NCI-H2227 treated with DMSO at 0.1 percent for 48 hours (cell line): ENCODE measurements around the gene CASQ2.
A peak's percentile ranks its signal among the peaks of the same experiment; 100 is the strongest.

Experiments used
- DNase-seq: peaks from one replicate; lab custom pipeline; 2025; lab: John Stamatoyannopoulos, UW

Gene CASQ2

GRCh38 chr1:115728341-115728740 is 40.2 kb downstream of the CASQ2 start:
- no peak for DNase-seq

GRCh38 chr1:115727706-115728249 is 40.7 kb downstream of the CASQ2 start:
- DNase-seq, result no peak

GRCh38 chr1:115726570-115726969 is 41.9 kb downstream of the CASQ2 start:
- no peak for DNase-seq

GRCh38 chr1:115726161-115726560 is 42.4 kb downstream of the CASQ2 start:
- DNase-seq, result no peak

GRCh38 chr1:115725600-115725999 is 42.9 kb downstream of the CASQ2 start:
- DNase-seq, result no peak

- DNase-seq, result no peak
These were observed 44.8 kb downstream of the CASQ2 start for GRCh38 chr1:115723756-115724155.

- no peak for DNase-seq
These were observed 46.3 kb downstream of the CASQ2 start for GRCh38 chr1:115722221-115722620.

- DNase-seq, result no peak
These were observed 49.2 kb downstream of the CASQ2 start for GRCh38 chr1:115719285-115719684.

- DNase-seq, result no peak
These were observed 50.3 kb downstream of the CASQ2 start for GRCh38 chr1:115718011-115718754.

GRCh38 chr1:115717541-115717940 is 51.0 kb downstream of the CASQ2 start:
- no peak for DNase-seq

GRCh38 chr1:115714572-115715141 is 53.9 kb downstream of the CASQ2 start:
- DNase-seq, result no peak

GRCh38 chr1:115713906-115714305 is 54.6 kb downstream of the CASQ2 start:
- no peak for DNase-seq

GRCh38 chr1:115712911-115713609 is 55.5 kb downstream of the CASQ2 start:
- no peak for DNase-seq

- DNase-seq, result no peak
These were observed 57.5 kb downstream of the CASQ2 start for GRCh38 chr1:115710859-115711624.

GRCh38 chr1:115706587-115707425 is 61.7 kb downstream of the CASQ2 start:
- DNase-seq, result peak; percentile 44

GRCh38 chr1:115705963-115706362 is 62.6 kb downstream of the CASQ2 start:
- DNase-seq, result no peak

- no peak for DNase-seq
These were observed 63.2 kb downstream of the CASQ2 start for GRCh38 chr1:115705085-115705951.

GRCh38 chr1:115702959-115703358 is 65.6 kb downstream of the CASQ2 start:
- DNase-seq, result peak; percentile 78

GRCh38 chr1:115701090-115701489 is 67.4 kb downstream of the CASQ2 start:
- no peak for DNase-seq

GRCh38 chr1:115697619-115698018 is 70.9 kb downstream of the CASQ2 start:
- DNase-seq, result no peak
